Type B pancreatic cell (in vitro differentiated cells): Measurements from ENCODE around the gene POLR3G. TPM values are rescaled to one million over a fixed set of nuclear protein-coding genes. Genes with fewer than 3 reads are reported as not detected.

Experiments
- DNase-seq: peaks from one replicate; pipeline ENCODE4 v3.0.0; 2021; ENCODE audit warnings: mixed read lengths; ENCODE audit not compliant: unreplicated experiment; ENCODE audit errors: extremely low spot score
- H3K27ac Mint-ChIP-seq: 2 replicates; pipeline ENCODE4 v1.8.0; 2021; ENCODE audit warnings: mild to moderate bottlenecking, mixed read lengths
- H3K27me3 Mint-ChIP-seq: 2 replicates; pipeline ENCODE4 v1.8.0; 2021; ENCODE audit warnings: mixed read lengths
- H3K36me3 Mint-ChIP-seq: 2 replicates; pipeline ENCODE4 v1.8.0; 2021; ENCODE audit warnings: mixed read lengths
- H3K4me1 Mint-ChIP-seq: one replicate; pipeline ENCODE4 v1.8.0; 2021; ENCODE audit warnings: mixed read lengths; ENCODE audit not compliant: unreplicated experiment
- H3K4me3 Mint-ChIP-seq: 2 replicates; pipeline ENCODE4 v1.8.0; 2021; ENCODE audit warnings: mild to moderate bottlenecking, mixed read lengths
- H3K9me3 Mint-ChIP-seq: 2 replicates; pipeline ENCODE4 v1.8.0; 2021; ENCODE audit warnings: mixed read lengths
- total RNA-seq: library from RNA; stranded (reverse); gene quantifications from 2 replicates; pipeline ENCODE4 v1.2.1, GENCODE V29; 2021; ENCODE audit warnings: low replicate concordance
- TF ChIP-seq, protein P1 (sequence below): fragments of 200-600 bp; sonication (generic); conservative IDR thresholded peaks from 2 replicates; pipeline ENCODE4 v1.5.0; 2021; ENCODE audit warnings: antibody characterized with exemption, mild to moderate bottlenecking

POLR3G gene
- total RNA-seq, 1 donor from 2014 or later = 2.4 TPM

- Mint-ChIP-seq H3K4me3 (no peak overlapping the region), H3K36me3 (no peaks in the 10 kb centered on the region), H3K27me3 (peaks cover 12% of the 10 kb centered on the region), H3K9me3 (no peaks in the 10 kb centered on the region), H3K4me1 (no peaks in the 10 kb centered on the region), H3K27ac (no peak overlapping the region)
- no peak for DNase-seq
- TF ChIP-seq, protein P1, sequence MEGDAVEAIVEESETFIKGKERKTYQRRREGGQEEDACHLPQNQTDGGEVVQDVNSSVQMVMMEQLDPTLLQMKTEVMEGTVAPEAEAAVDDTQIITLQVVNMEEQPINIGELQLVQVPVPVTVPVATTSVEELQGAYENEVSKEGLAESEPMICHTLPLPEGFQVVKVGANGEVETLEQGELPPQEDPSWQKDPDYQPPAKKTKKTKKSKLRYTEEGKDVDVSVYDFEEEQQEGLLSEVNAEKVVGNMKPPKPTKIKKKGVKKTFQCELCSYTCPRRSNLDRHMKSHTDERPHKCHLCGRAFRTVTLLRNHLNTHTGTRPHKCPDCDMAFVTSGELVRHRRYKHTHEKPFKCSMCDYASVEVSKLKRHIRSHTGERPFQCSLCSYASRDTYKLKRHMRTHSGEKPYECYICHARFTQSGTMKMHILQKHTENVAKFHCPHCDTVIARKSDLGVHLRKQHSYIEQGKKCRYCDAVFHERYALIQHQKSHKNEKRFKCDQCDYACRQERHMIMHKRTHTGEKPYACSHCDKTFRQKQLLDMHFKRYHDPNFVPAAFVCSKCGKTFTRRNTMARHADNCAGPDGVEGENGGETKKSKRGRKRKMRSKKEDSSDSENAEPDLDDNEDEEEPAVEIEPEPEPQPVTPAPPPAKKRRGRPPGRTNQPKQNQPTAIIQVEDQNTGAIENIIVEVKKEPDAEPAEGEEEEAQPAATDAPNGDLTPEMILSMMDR = no peak
Observed at GRCh38 chr5:90533794-90534193, 59.1 kb downstream of the POLR3G start.

DNA sequence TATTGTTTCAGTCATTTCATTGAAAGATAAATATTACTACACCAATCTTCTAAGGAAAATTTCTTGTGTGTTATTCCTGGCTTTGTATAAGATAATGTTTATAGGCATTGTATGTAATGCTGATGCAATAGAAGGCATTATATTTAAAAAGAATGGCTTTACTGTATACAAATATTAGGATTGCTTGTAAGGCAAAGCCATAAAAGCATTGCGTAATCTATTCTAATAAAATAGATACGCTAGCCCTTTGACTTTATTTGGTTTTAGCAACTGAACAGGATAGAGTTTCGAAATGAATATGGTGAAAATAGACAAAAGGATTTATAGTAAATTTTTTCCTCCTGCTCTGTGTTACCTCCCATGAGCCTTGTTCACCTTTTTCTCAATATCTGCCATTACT, 60.3 kb downstream of the POLR3G start:
- Mint-ChIP-seq H3K27ac (no peak overlapping the region), H3K27me3 (peaks cover 12% of the 10 kb centered on the region), H3K36me3 (no peaks in the 10 kb centered on the region), H3K9me3 (no peaks in the 10 kb centered on the region), H3K4me1 (no peaks in the 10 kb centered on the region), H3K4me3 (no peak overlapping the region)
- TF ChIP-seq, protein P1 = no peak
- no peak for DNase-seq

- Mint-ChIP-seq H3K27ac (no peak overlapping the region), H3K27me3 (no peaks in the 10 kb centered on the region)
Observed at GRCh38 chr5:90542827-90543519, 68.3 kb downstream of the POLR3G start.

DNA sequence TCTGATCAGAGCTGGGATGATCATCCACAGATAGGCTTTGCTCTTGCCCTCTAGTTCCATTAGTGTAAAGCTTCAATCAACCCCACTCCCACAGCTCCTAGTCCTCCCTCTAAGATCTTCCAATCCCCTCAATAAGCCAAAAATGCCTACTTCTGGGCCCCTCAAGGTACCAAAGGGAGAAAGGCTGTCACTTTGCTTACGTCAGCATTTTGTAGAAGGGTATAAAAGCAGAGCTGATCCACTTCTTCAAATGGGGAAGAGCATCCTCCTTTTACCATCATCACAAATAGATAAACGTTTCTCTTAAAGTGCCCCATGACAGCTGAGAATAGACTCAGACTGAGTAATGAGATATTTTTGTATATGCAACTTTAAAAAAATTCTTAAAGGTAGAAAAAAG, 70.8 kb downstream of the POLR3G start:
- no peaks in the 10 kb centered on the region for H3K9me3 Mint-ChIP-seq
- TF ChIP-seq, protein P1 = no peak
- peaks cover 5% of the 10 kb centered on the region for H3K4me1 Mint-ChIP-seq
- no peak for DNase-seq
- no peak overlapping the region for H3K27ac Mint-ChIP-seq
- H3K27me3 Mint-ChIP-seq = no peaks in the 10 kb centered on the region
- H3K4me3 Mint-ChIP-seq = no peak overlapping the region
- no peaks in the 10 kb centered on the region for H3K36me3 Mint-ChIP-seq

More at GRCh38 chr5:90542827-90543519, 68.3 kb downstream of the POLR3G start:
- TF ChIP-seq, protein P1 = no peak
- no peaks in the 10 kb centered on the region for H3K36me3 Mint-ChIP-seq
- no peak for DNase-seq
- peaks cover 2% of the 10 kb centered on the region for H3K4me1 Mint-ChIP-seq
- H3K9me3 Mint-ChIP-seq = no peaks in the 10 kb centered on the region
- no peak overlapping the region for H3K4me3 Mint-ChIP-seq

DNA sequence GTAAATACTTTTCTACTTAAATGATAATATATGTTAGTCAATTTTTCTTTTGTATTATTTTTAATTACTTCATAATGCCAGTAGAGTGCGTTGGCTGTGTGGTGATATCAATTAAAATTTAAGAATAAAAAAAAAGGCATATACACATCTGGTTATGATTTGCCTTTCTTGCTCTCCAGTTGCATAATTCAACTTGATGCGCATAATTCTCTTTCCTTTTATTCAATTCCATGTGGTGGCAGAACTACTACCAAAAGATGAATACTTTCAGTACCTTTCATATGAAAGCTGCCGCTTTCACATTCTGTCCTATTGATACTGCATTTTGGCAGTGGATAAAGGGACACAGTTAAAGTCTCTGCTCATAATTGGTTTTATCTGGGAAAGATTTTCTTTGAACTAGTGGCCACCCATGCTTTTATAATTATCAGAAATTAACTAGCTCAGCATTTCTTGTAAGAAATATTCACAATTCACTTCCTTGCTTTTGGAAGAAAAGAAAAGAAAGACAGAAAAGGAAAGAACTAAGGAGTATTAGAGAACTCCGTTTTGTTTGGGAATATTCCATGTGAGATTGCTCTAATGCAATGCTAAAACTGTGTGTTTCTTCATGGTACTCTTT, 71.7 kb downstream of the POLR3G start:
- H3K27ac Mint-ChIP-seq = no peak overlapping the region
- no peak for DNase-seq
- H3K9me3 Mint-ChIP-seq = no peaks in the 10 kb centered on the region
- H3K27me3 Mint-ChIP-seq = no peaks in the 10 kb centered on the region
- TF ChIP-seq, protein P1 = no peak
- H3K4me1 Mint-ChIP-seq = peaks cover 5% of the 10 kb centered on the region
- H3K36me3 Mint-ChIP-seq = no peaks in the 10 kb centered on the region
- no peak overlapping the region for H3K4me3 Mint-ChIP-seq
